Pancreas (tissue), 10 donors: ENCODE measurements around the gene C3orf20. TPM values are rescaled to one million over a fixed set of nuclear protein-coding genes. Genes with fewer than 3 reads are reported as not detected.

Experiments used
- ATAC-seq, 4 donors: fragments of 200-7000 bp; cut with Tn5 transposase; one replicate each; pipeline versions ENCODE4 v1.8.0 to v1.9.1; 2020; ENCODE audit warnings: mild to moderate bottlenecking in 4 of 4, moderate library complexity in 4 of 4
- DNase-seq, 6 donors: peaks; one replicate each; pipeline ENCODE4 v3.0.0-alpha.2; 2020
- FAIRE-seq: peaks from 2 replicates; lab custom pipeline; 2012; peaks lifted over from hg19 to GRCh38; lab: Jason Lieb, UNC
- H3K27ac ChIP-seq, 4 donors: fragments of 200-600 bp; sonication (generic); 1 replicate in 3 of 4; 2 replicates in 1 of 4; pipeline versions ENCODE4 v1.5.0 to v1.8.0; 2020
- H3K27me3 ChIP-seq, 4 donors: fragments of 200-600 bp; one replicate each; pipeline ENCODE4 v1.8.0; 2021
- H3K36me3 ChIP-seq, 3 donors: fragments of 200-600 bp; sonication (generic) in 1 of 3; one replicate each; pipeline versions ENCODE4 v1.5.0 to v1.8.0; 2020 to 2021
- H3K4me1 ChIP-seq, 3 donors: fragments of 200-600 bp; one replicate each; pipeline ENCODE4 v1.8.0; 2021
- H3K4me3 ChIP-seq, 4 donors: fragments of 200-600 bp; sonication (generic) in 2 of 4; one replicate each; pipeline versions ENCODE4 v1.5.0 to v1.8.0; 2020 to 2021
- H3K9me3 ChIP-seq, 4 donors: fragments of 200-600 bp; one replicate each; pipeline ENCODE4 v1.8.0; 2021
- CTCF ChIP-seq, 4 donors: fragments of 200-600 bp; sonication (generic) in 3 of 4; IDR thresholded peaks; one replicate each; pipeline versions ENCODE4 v1.5.0 to v1.8.0; 2021; ENCODE audit warnings: antibody characterized with exemption in 4 of 4
- WGBS, 2 donors: extraction: QIAGEN DNeasy Blood & Tissue Kit; methylation state at CpG; one replicate each; pipeline ENCODE4 v1.1.7; 2013; 5-methylcytosine and 5-hydroxymethylcytosine counted together
- intact Hi-C, 3 donors: fragments of 100-400 bp; cut with DNase I; formaldehyde crosslinking; loops; one replicate each; pipeline versions ENCODE4 v1.11.1 to v1.14.2; 2022
- polyA plus RNA-seq, 2 donors: library from polyadenylated mRNA; stranded (reverse); fragments of 200-250 nt; gene quantifications; one replicate each; pipeline ENCODE4 v1.2.3, GENCODE V29; 2013
- total RNA-seq, 6 donors: library from RNA; stranded (reverse); fragmentation: NEBNext Ultra II Directional in 4 of 6; extraction: Animal tissue kit (Norgen Biotek cat#: 25700) in 4 of 6; gene quantifications; one replicate each; pipeline versions ENCODE4 v1.2.1 to v1.2.4, GENCODE V29; 2021 to 2023
- donor health status: healthy with polysubstance abuse.
- donor health status: DM: no; HTN: no; CAD: no; lungs with moderate emphysema.
- donor health status: DM: no; HTN: no; CAD: no.
- donor health status: control.
- donor health status: control.
- donor health status: Bipolar disorder and iron deficiency.
- donor health status: DM: yes; HTN: yes; CAD: no.
- donor health status: DM: no; HTN: no; CAD: no.
- donor health status: DM: no; HTN: no; CAD: no.
- donor health status: DM: yes; HTN: yes; CAD: no.

Gene C3orf20
- total and polyA plus RNA-seq, 8 donors = 0.02 to 0.12 (median 0.06) TPM; not detected in 3

- 76 to 79% methylated on average over 4 of the region's 4 CpGs for WGBS, 2 donors
- no peaks in the 10 kb centered on the region for H3K9me3 ChIP-seq
- no peaks in the 10 kb centered on the region for H3K27me3 ChIP-seq
- H3K27ac ChIP-seq = no peak overlapping the region
- FAIRE-seq = no peak
- no peak for TF ChIP-seq CTCF (IDR thresholded peaks at IDR 0.05)
- H3K36me3 ChIP-seq = no peaks in the 10 kb centered on the region
- H3K4me3 ChIP-seq = no peak overlapping the region
- DNase-seq = no peak
- H3K4me1 ChIP-seq = no peaks in the 10 kb centered on the region
- ATAC-seq = peak in 1 of 4 donors; percentile 14
- intact Hi-C loops = no loop called here
Measured at GRCh38 chr3:14634763-14635400, 40.1 kb upstream of the C3orf20 start.

- TF ChIP-seq CTCF (IDR thresholded peaks at IDR 0.05) = no peak
- no peak for DNase-seq
- H3K9me3 ChIP-seq = no peaks in the 10 kb centered on the region
- intact Hi-C loops = no loop called here
- 72 to 73% methylated on average over 4 of the region's 4 CpGs for WGBS, 2 donors
- H3K4me3 ChIP-seq = no peak overlapping the region
- H3K27me3 ChIP-seq = no peaks in the 10 kb centered on the region
- no peaks in the 10 kb centered on the region for H3K36me3 ChIP-seq
- H3K4me1 ChIP-seq = no peaks in the 10 kb centered on the region
- no peak overlapping the region for H3K27ac ChIP-seq
- no peak for FAIRE-seq
- no peak for ATAC-seq
Measured at GRCh38 chr3:14636496-14637087, 38.3 kb upstream of the C3orf20 start.

- intact Hi-C loops = no loop called here
- DNase-seq = no peak
Measured at GRCh38 chr3:14640157-14640562, 34.8 kb upstream of the C3orf20 start.

GRCh38 chr3:14640734-14641133, 34.2 kb upstream of the C3orf20 start:
- H3K4me1 ChIP-seq = no peaks in the 10 kb centered on the region
- no peaks in the 10 kb centered on the region for H3K9me3 ChIP-seq
- H3K27me3 ChIP-seq = no peaks in the 10 kb centered on the region
- DNase-seq (no peak), FAIRE-seq (no peak), ATAC-seq (no peak)
- H3K36me3 ChIP-seq = no peaks in the 10 kb centered on the region
- TF ChIP-seq CTCF (IDR thresholded peaks at IDR 0.05) = no peak
- no peak overlapping the region for H3K27ac ChIP-seq
- intact Hi-C loops = no loop called here
- H3K4me3 ChIP-seq = no peak overlapping the region
- WGBS, 2 donors = 13 to 21% methylated on average over 2 of the region's 2 CpGs

More at GRCh38 chr3:14640157-14640562, 34.8 kb upstream of the C3orf20 start:
- Histone ChIP-seq H3K9me3 (no peaks in the 10 kb centered on the region), H3K27me3 (no peaks in the 10 kb centered on the region), H3K4me3 (no peak overlapping the region), H3K4me1 (no peaks in the 10 kb centered on the region), H3K36me3 (no peaks in the 10 kb centered on the region), H3K27ac (no peak overlapping the region)
- TF ChIP-seq CTCF (IDR thresholded peaks at IDR 0.05) = no peak
- FAIRE-seq (no peak), ATAC-seq (peak in 2 of 4 donors; percentile 50 to 55)
- WGBS, 2 donors = 23 to 50% methylated on average over 10 of the region's 10 CpGs

- ATAC-seq = no peak
- H3K27me3 ChIP-seq = no peaks in the 10 kb centered on the region
- no peak for DNase-seq
- FAIRE-seq = no peak
- no peak overlapping the region for H3K4me3 ChIP-seq
- H3K9me3 ChIP-seq = no peaks in the 10 kb centered on the region
- 62 to 78% methylated on average over 4 of the region's 4 CpGs for WGBS, 2 donors
- no peak for TF ChIP-seq CTCF (IDR thresholded peaks at IDR 0.05)
- no peak overlapping the region for H3K27ac ChIP-seq
- no peaks in the 10 kb centered on the region for H3K4me1 ChIP-seq
- intact Hi-C loops = no loop called here
- H3K36me3 ChIP-seq = no peaks in the 10 kb centered on the region
Measured at GRCh38 chr3:14641346-14641745, 33.6 kb upstream of the C3orf20 start.
